Endothelial cell of umbilical vein (primary cell): ENCODE results near the gene RNGTT.

Experiments
- EZH2 ChIP-seq: IDR thresholded peaks from 2 replicates; pipeline ENCODE4 v1.6.1; 2012; ENCODE audit warnings: borderline replicate concordance, low read depth, mild to moderate bottlenecking, moderate library complexity, low read length, inconsistent platforms; ENCODE audit not compliant: severe bottlenecking
- FOS ChIP-seq: IDR thresholded peaks from 2 replicates; pipeline ENCODE4 v1.6.1; 2011; ENCODE audit warnings: mild to moderate bottlenecking, low read length, moderate library complexity, borderline replicate concordance; ENCODE audit not compliant: insufficient read depth
- GATA2 ChIP-seq: IDR thresholded peaks from 2 replicates; pipeline ENCODE4 v1.7.0; 2011; ENCODE audit warnings: low read depth, mild to moderate bottlenecking, moderate library complexity, mixed read lengths, low read length; ENCODE audit not compliant: insufficient read length, insufficient read depth
- JUN ChIP-seq: IDR thresholded peaks from 2 replicates; pipeline ENCODE4 v1.6.1; 2011; ENCODE audit warnings: borderline replicate concordance, low read depth; ENCODE audit not compliant: insufficient read length, insufficient read depth
- POLR2A ChIP-seq: IDR thresholded peaks from 2 replicates; pipeline ENCODE4 v1.6.1; 2012; ENCODE audit warnings: low read depth, mild to moderate bottlenecking, control low read depth, low read length
- POLR2AphosphoS5 ChIP-seq: IDR thresholded peaks from 2 replicates; pipeline ENCODE4 v1.6.1; 2012; ENCODE audit warnings: low read depth, mild to moderate bottlenecking, control low read depth, low read length, moderate library complexity; ENCODE audit not compliant: insufficient read depth
- TF ChIP-seq, protein P1 (sequence below), 2 donors: IDR thresholded peaks; 1 replicate in 1 of 2; 2 replicates in 1 of 2; pipeline ENCODE4 v1.5.1; 2011; ENCODE audit warnings: low read length in 2 of 2, mild to moderate bottlenecking in 2 of 2, moderate library complexity in 2 of 2, control low read depth in 1 of 2, inconsistent platforms in 1 of 2, low read depth in 1 of 2; ENCODE audit not compliant: insufficient read depth in 1 of 2; ENCODE audit errors: extremely low read depth in 1 of 2
- TF ChIP-seq, protein P2 (sequence below): IDR thresholded peaks from 2 replicates; pipeline ENCODE4 v1.6.1; 2011; ENCODE audit not compliant: insufficient read depth, insufficient read length

DNA sequence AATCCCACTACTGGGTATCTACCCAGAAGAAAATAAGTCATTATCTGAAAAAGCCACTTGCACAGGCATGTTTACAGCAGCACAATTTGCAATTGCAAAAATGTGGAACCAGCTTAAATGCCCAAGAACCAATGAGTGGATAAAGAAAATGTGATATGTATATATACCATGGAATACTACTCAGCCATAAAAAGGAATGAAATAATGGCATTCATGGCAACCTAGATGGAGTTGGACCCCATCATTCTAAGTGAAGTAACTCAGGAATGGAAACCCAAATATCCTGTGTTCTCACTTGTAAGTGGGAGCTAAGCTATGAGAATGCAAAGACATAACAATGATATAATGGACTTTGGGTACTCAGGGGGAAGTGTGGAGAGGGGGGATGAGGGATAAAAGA, 4.6 kb downstream of the RNGTT start:
- TF ChIP-seq, protein P1, sequence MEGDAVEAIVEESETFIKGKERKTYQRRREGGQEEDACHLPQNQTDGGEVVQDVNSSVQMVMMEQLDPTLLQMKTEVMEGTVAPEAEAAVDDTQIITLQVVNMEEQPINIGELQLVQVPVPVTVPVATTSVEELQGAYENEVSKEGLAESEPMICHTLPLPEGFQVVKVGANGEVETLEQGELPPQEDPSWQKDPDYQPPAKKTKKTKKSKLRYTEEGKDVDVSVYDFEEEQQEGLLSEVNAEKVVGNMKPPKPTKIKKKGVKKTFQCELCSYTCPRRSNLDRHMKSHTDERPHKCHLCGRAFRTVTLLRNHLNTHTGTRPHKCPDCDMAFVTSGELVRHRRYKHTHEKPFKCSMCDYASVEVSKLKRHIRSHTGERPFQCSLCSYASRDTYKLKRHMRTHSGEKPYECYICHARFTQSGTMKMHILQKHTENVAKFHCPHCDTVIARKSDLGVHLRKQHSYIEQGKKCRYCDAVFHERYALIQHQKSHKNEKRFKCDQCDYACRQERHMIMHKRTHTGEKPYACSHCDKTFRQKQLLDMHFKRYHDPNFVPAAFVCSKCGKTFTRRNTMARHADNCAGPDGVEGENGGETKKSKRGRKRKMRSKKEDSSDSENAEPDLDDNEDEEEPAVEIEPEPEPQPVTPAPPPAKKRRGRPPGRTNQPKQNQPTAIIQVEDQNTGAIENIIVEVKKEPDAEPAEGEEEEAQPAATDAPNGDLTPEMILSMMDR (IDR thresholded peaks at IDR 0.05; ENCODE audit: extremely low read depth in 1 of 2, insufficient read depth in 1 of 2, low read depth in 1 of 2, low read length in 2 of 2): no peak
- TF ChIP-seq JUN (no peak), POLR2AphosphoS5 (no peak), POLR2A (no peak), FOS (no peak), EZH2 (no peak), GATA2 (no peak)
- TF ChIP-seq, protein P2, sequence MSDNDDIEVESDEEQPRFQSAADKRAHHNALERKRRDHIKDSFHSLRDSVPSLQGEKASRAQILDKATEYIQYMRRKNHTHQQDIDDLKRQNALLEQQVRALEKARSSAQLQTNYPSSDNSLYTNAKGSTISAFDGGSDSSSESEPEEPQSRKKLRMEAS: no peak
